ENCODE results near the gene CCNB1.
"Not testable (repeated sequence)": the region's sequence is repeated elsewhere in the genome, so short reads cannot be mapped to it uniquely, and the experiment has no call there.

CCNB1 gene

DNA sequence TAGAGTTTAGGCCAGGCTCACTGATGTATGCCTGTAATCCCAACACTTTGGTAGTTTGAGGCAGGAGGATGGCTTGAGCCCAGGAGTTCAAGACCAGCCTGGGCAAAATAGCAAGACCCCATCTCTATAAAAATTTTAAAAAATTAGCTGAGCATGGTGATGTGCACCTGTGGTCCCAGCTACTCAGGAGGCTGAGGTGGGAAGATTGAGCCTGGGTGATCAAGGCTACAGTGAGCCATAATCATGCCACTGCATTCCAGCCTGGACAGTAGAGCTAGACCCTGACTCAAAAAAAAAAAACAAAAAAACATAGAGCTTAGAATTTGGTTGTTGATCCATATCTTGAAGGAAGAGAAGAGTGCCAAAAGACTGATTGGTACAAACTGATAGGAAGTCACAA lies 53.0 kb downstream of the CCNB1 start:
- in situ Hi-C loops (cut with MboI; ENCODE audit: low pct_unique_long_range_greater_than_20kb, low sequenced_read_pairs, unreplicated experiment), result no loop called here
- TF ChIP-seq, protein P1, sequence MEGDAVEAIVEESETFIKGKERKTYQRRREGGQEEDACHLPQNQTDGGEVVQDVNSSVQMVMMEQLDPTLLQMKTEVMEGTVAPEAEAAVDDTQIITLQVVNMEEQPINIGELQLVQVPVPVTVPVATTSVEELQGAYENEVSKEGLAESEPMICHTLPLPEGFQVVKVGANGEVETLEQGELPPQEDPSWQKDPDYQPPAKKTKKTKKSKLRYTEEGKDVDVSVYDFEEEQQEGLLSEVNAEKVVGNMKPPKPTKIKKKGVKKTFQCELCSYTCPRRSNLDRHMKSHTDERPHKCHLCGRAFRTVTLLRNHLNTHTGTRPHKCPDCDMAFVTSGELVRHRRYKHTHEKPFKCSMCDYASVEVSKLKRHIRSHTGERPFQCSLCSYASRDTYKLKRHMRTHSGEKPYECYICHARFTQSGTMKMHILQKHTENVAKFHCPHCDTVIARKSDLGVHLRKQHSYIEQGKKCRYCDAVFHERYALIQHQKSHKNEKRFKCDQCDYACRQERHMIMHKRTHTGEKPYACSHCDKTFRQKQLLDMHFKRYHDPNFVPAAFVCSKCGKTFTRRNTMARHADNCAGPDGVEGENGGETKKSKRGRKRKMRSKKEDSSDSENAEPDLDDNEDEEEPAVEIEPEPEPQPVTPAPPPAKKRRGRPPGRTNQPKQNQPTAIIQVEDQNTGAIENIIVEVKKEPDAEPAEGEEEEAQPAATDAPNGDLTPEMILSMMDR (IDR thresholded peaks at IDR 0.05; ENCODE audit: extremely low read depth, insufficient read depth, missing control alignments), result no peak
- DNase-seq (ENCODE audit: low spot score), result no peak

GRCh38 chr5:69220371-69220770 lies 53.4 kb downstream of the CCNB1 start:
- in situ Hi-C loops (cut with MboI; ENCODE audit: low pct_unique_long_range_greater_than_20kb, low sequenced_read_pairs, unreplicated experiment); DNase-seq (ENCODE audit: low spot score): not testable (repeated sequence)

GRCh38 chr5:69220833-69221232 lies 53.9 kb downstream of the CCNB1 start:
- in situ Hi-C loops (cut with MboI; ENCODE audit: low pct_unique_long_range_greater_than_20kb, low sequenced_read_pairs, unreplicated experiment); DNase-seq (ENCODE audit: low spot score): not testable (repeated sequence)

GRCh38 chr5:69224520-69224919 lies 57.6 kb downstream of the CCNB1 start:
- TF ChIP-seq, protein P1 (IDR thresholded peaks at IDR 0.05; ENCODE audit: extremely low read depth, insufficient read depth, missing control alignments), result no peak
- DNase-seq (ENCODE audit: low spot score), result no peak
- in situ Hi-C loops (cut with MboI; ENCODE audit: low pct_unique_long_range_greater_than_20kb, low sequenced_read_pairs, unreplicated experiment), result no loop called here

DNA sequence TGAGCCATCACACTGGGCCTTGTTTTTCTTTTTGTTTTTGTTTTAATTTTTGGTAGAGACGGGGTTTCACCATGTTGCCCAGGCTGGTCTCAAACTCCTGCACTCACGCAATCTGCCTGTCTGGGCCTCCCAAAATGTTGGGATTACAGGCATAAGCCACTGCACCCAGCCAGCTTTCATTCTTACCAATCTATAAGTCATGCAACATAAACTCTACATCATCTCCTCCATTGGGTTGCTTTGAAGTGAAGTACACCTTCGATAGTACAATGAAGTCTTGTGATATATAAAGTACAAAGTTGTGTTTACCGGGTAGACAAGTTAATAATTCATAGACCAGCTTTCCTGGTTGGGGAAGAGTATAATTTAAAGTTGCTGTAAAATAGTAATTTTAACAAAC lies 58.9 kb downstream of the CCNB1 start:
- TF ChIP-seq, protein P1 (IDR thresholded peaks at IDR 0.05; ENCODE audit: extremely low read depth, insufficient read depth, missing control alignments), result no peak
- no peak for DNase-seq (ENCODE audit: low spot score)
- in situ Hi-C loops (cut with MboI; ENCODE audit: low pct_unique_long_range_greater_than_20kb, low sequenced_read_pairs, unreplicated experiment), result no loop called here
